Measurements from ENCODE around the gene RHBDD3.

The RHBDD3 gene

GRCh38 chr22:29268511-29269229 is 889 bp upstream of the RHBDD3 start:
- DNase-seq = peak; percentile 62
- Histone ChIP-seq H3K27me3 (no peaks in the 10 kb centered on the region), H3K9me3 (no peaks in the 10 kb centered on the region), H3K36me3 (peaks cover 78% of the 10 kb centered on the region), H3K4me3 (ENCODE audit: low read depth, low read length) (peak overlapping the region; percentile 97), H3K4me1 (no peaks in the 10 kb centered on the region; the same call in 1 of the 2 replicates)
- TF ChIP-seq CTCF (IDR thresholded peaks at IDR 0.05; ENCODE audit: low read depth, low read length) = no peak

GRCh38 chr22:29267462-29267857 is 321 bp downstream of the RHBDD3 start:
- Histone ChIP-seq H3K9me3 (no peaks in the 10 kb centered on the region), H3K27me3 (no peaks in the 10 kb centered on the region), H3K36me3 (peaks cover 66% of the 10 kb centered on the region), H3K4me1 (no peaks in the 10 kb centered on the region; the same call in 1 of the 2 replicates), H3K4me3 (ENCODE audit: low read depth, low read length) (peak overlapping the region; percentile 97)
- DNase-seq = no peak
- no peak for TF ChIP-seq CTCF (IDR thresholded peaks at IDR 0.05; ENCODE audit: low read depth, low read length)

- TF ChIP-seq CTCF (IDR thresholded peaks at IDR 0.05; ENCODE audit: low read depth, low read length) = no peak
- H3K27me3 ChIP-seq = no peaks in the 10 kb centered on the region
- DNase-seq = peak; percentile 27
- no peaks in the 10 kb centered on the region; the same call in 1 of the 2 replicates for H3K4me1 ChIP-seq
- no peaks in the 10 kb centered on the region for H3K9me3 ChIP-seq
- H3K36me3 ChIP-seq = peaks cover 59% of the 10 kb centered on the region
- peak overlapping the region; percentile 97 for H3K4me3 ChIP-seq (ENCODE audit: low read depth, low read length)
These were observed 968 bp downstream of the RHBDD3 start for GRCh38 chr22:29266564-29267461.

- Histone ChIP-seq H3K9me3 (no peaks in the 10 kb centered on the region), H3K4me1 (no peaks in the 10 kb centered on the region; the same call in 1 of the 2 replicates), H3K27me3 (no peaks in the 10 kb centered on the region), H3K36me3 (peaks cover 50% of the 10 kb centered on the region), H3K4me3 (ENCODE audit: low read depth, low read length) (no peak overlapping the region)
- no peak for DNase-seq
- TF ChIP-seq CTCF (IDR thresholded peaks at IDR 0.05; ENCODE audit: low read depth, low read length) = no peak
These were observed 1.9 kb downstream of the RHBDD3 start for GRCh38 chr22:29265929-29266328.

- TF ChIP-seq CTCF (IDR thresholded peaks at IDR 0.05; ENCODE audit: low read depth, low read length) = no peak
- H3K36me3 ChIP-seq = peaks cover 50% of the 10 kb centered on the region
- no peak overlapping the region for H3K4me3 ChIP-seq (ENCODE audit: low read depth, low read length)
- H3K4me1 ChIP-seq = peaks cover 5% of the 10 kb centered on the region; the same call in 1 of the 2 replicates
- H3K9me3 ChIP-seq = no peaks in the 10 kb centered on the region
- no peaks in the 10 kb centered on the region for H3K27me3 ChIP-seq
- DNase-seq = no peak
These were observed 2.5 kb downstream of the RHBDD3 start for GRCh38 chr22:29265305-29265704.

Measured in BE2C (cell line).